ENCODE data around the gene RERE.

- no peak for TF ChIP-seq CTCF (conservative IDR thresholded peaks at IDR 0.05; ENCODE audit: low read length)
- no peak for TF ChIP-seq EZH2phosphoT487 (IDR thresholded peaks at IDR 0.05; ENCODE audit: borderline replicate concordance, low read depth, low read length)
These were observed 35.3 kb downstream of the RERE start for GRCh38 chr1:8782001-8782620.

Data from OCI-LY7 (cell line).